Panc1 (cell line): ENCODE data around the gene USP9X. TPM values are rescaled to one million over a fixed set of nuclear protein-coding genes. Genes with fewer than 3 reads are reported as not detected.

ENCODE experiments used
- ATAC-seq: fragments of 200-7000 bp; cut with Tn5 transposase; 2 replicates; pipeline ENCODE4 v1.9.1; 2020; ENCODE audit warnings: mild to moderate bottlenecking, moderate library complexity
- BruUV-seq: library from RNA; stranded (reverse); fragments of 400-500 nt; replicated peaks from 2 replicates; lab custom pipeline; 2021; lab: Mats Ljungman, UMichigan
- CTCF ChIA-PET: fragments of 300-600 bp; sonication (Branson Sonifier 250); formaldehyde crosslinking; loops from one replicate; lab custom pipeline; 2022; ENCODE audit warnings: antibody characterized with exemption; lab: Charles Lee
- POLR2A ChIA-PET: fragments of 300-600 bp; sonication (Branson Sonifier 250); formaldehyde crosslinking; loops from one replicate; lab custom pipeline; 2022; ENCODE audit warnings: antibody characterized with exemption; lab: Charles Lee
- DNase-seq: peaks from one replicate; pipeline ENCODE4 v3.0.0-alpha.2; 2010; ENCODE audit warnings: low read depth, low spot score
- H3K27ac ChIP-seq: 2 replicates; pipeline ENCODE4 v1.5.1; 2011; ENCODE audit warnings: mild to moderate bottlenecking, low read length, inconsistent platforms
- H3K27me3 ChIP-seq: fragments of 200-500 bp; sonication (Bioruptor generic); 2 replicates; pipeline ENCODE4 v1.6.0; 2014; ENCODE audit warnings: low read length, inconsistent platforms; ENCODE audit not compliant: control insufficient read depth, insufficient read depth
- H3K36me3 ChIP-seq: fragments of 200-500 bp; sonication (Bioruptor generic); 2 replicates; pipeline ENCODE4 v1.5.1; 2014; ENCODE audit warnings: inconsistent platforms, mild to moderate bottlenecking, low read length, moderate library complexity; ENCODE audit not compliant: control insufficient read depth, insufficient read depth
- H3K4me1 ChIP-seq: 2 replicates; pipeline ENCODE4 v1.5.1; 2011; ENCODE audit warnings: inconsistent platforms, mild to moderate bottlenecking, low read length, moderate library complexity; ENCODE audit not compliant: control insufficient read depth, insufficient read depth
- H3K4me3 ChIP-seq, 2 experiments: 2 replicates each; pipeline ENCODE4 v1.5.1; 2011 to 2012; ENCODE audit warnings: low read depth in 2 of 2, low read length in 2 of 2, mild to moderate bottlenecking in 2 of 2, inconsistent platforms in 1 of 2, moderate library complexity in 1 of 2
- H3K9me3 ChIP-seq: fragments of 200-500 bp; sonication (Bioruptor generic); 2 replicates; pipeline ENCODE4 v1.5.1; 2014; ENCODE audit warnings: low read depth, mild to moderate bottlenecking, inconsistent platforms, low read length, moderate library complexity; ENCODE audit not compliant: control insufficient read depth, insufficient read depth
- CTCF ChIP-seq: fragments of 450-650 bp; IDR thresholded peaks from 2 replicates; pipeline ENCODE4 v1.5.1; 2017; ENCODE audit warnings: mild to moderate bottlenecking
- POLR2AphosphoS5 ChIP-seq: IDR thresholded peaks from 2 replicates; pipeline ENCODE4 v1.6.1; 2012; ENCODE audit warnings: mild to moderate bottlenecking, low read depth, low read length, moderate library complexity
- REST ChIP-seq, 2 experiments: IDR thresholded peaks; 2 replicates each; pipeline ENCODE4 v1.6.1; 2011 to 2012; ENCODE audit warnings: low read depth in 2 of 2, control low read depth in 1 of 2, low read length in 1 of 2, mild to moderate bottlenecking in 1 of 2, moderate library complexity in 1 of 2; ENCODE audit not compliant: insufficient read depth in 1 of 2
- SIN3A ChIP-seq: IDR thresholded peaks from 2 replicates; pipeline ENCODE4 v1.6.1; 2012; ENCODE audit warnings: low read depth, mild to moderate bottlenecking, low read length, moderate library complexity, borderline replicate concordance; ENCODE audit not compliant: insufficient read depth
- TCF7L2 ChIP-seq: IDR thresholded peaks from 2 replicates; pipeline ENCODE4 v1.6.1; 2011; ENCODE audit warnings: mild to moderate bottlenecking, low read depth, low read length, inconsistent platforms
- in situ Hi-C: cut with HindIII; loops from 2 replicates; pipeline ENCODE4 v1.10.0; 2016; ENCODE audit warnings: low sequenced_read_pairs, low pct_unique_long_range_greater_than_20kb
- intact Hi-C: fragments of 100-400 bp; cut with micrococcal nuclease; formaldehyde crosslinking; loops from one replicate; pipeline ENCODE4 v1.10.0; 2022; ENCODE audit not compliant: unreplicated experiment
- total RNA-seq: library from RNA; stranded (reverse); gene quantifications from one replicate; pipeline ENCODE4 v1.2.1, GENCODE V29; 2021; ENCODE audit not compliant: unreplicated experiment

USP9X gene
- total RNA-seq, 1 experiment from 2014 or later: 44.4 TPM

GRCh38 chrX:41142130-41142910 is 57.1 kb downstream of the USP9X start:
- H3K27me3 ChIP-seq: no peaks in the 10 kb centered on the region
- H3K9me3 ChIP-seq: no peaks in the 10 kb centered on the region
- H3K4me1 ChIP-seq: no peaks in the 10 kb centered on the region
- POLR2A ChIA-PET: no interaction called here
- CTCF ChIA-PET: no interaction called here
- no peak overlapping the region for H3K4me3 ChIP-seq
- DNase-seq (no peak), ATAC-seq (no peak)
- no TSS peak for BruUV-seq
- no peak for TF ChIP-seq TCF7L2
- TF ChIP-seq SIN3A: no peak
- TF ChIP-seq CTCF: no peak
- no peak for TF ChIP-seq POLR2AphosphoS5
- TF ChIP-seq REST (IDR thresholded peaks at IDR 0.05; ENCODE audit: insufficient read depth in 1 of 2, low read depth in 2 of 2, low read length in 1 of 2): no peak
- H3K27ac ChIP-seq: no peak overlapping the region
- no peaks in the 10 kb centered on the region; the same call in 1 of the 2 replicates for H3K36me3 ChIP-seq
- in situ Hi-C loops (no loop called here), intact Hi-C loops (no loop called here)

- TF ChIP-seq CTCF (no peak), SIN3A (no peak), REST (IDR thresholded peaks at IDR 0.05; ENCODE audit: insufficient read depth in 1 of 2, low read depth in 2 of 2, low read length in 1 of 2) (no peak), POLR2AphosphoS5 (no peak), TCF7L2 (no peak)
- no peak for DNase-seq
- no peak overlapping the region for H3K4me3 ChIP-seq
- no peak for ATAC-seq
- in situ Hi-C loops (no loop called here), intact Hi-C loops (no loop called here)
- BruUV-seq: no TSS peak
- ChIA-PET POLR2A (no interaction called here), CTCF (no interaction called here)
- H3K27ac ChIP-seq: no peak overlapping the region
- no peaks in the 10 kb centered on the region for H3K9me3 ChIP-seq
- H3K4me1 ChIP-seq: no peaks in the 10 kb centered on the region
- H3K36me3 ChIP-seq: peaks cover 3% of the 10 kb centered on the region
- H3K27me3 ChIP-seq: no peaks in the 10 kb centered on the region
These were observed 59.6 kb downstream of the USP9X start for GRCh38 chrX:41144873-41145272.
